ENCODE measurements around the gene CNOT1.

- no peak for TF ChIP-seq POLR2A (IDR thresholded peaks at IDR 0.05)
- TF ChIP-seq CTCF (IDR thresholded peaks at IDR 0.05), result no peak
Observed at GRCh38 chr16:58589326-58589905, 40.2 kb downstream of the CNOT1 start.

Measured in transverse colon (tissue), 3 donors.